NCI-H187 (cell line): Measurements from ENCODE around the gene HSFY1.
"Not testable (repeated sequence)": the region's sequence is repeated elsewhere in the genome, so short reads cannot be mapped to it uniquely, and the experiment has no call there.

Experiments
- DNase-seq, 2 experiments: peaks; one replicate each; lab custom pipeline; 2025; lab: John Stamatoyannopoulos, UW

Gene HSFY1

GRCh38 chrY:18546420-18546819, at the start of gene HSFY1:
Gene HSFY1 (plus strand): TSS chrY:18546720. CDS start chrY:18546788, 68 bp downstream.
- not testable (repeated sequence) for DNase-seq

GRCh38 chrY:18504266-18504665, 42.3 kb upstream of the HSFY1 start:
- not testable (repeated sequence) for DNase-seq

- not testable (repeated sequence) for DNase-seq
These were observed 15.4 kb upstream of the HSFY1 start for GRCh38 chrY:18530995-18531655.

GRCh38 chrY:18538952-18539351, 7.6 kb upstream of the HSFY1 start:
- not testable (repeated sequence) for DNase-seq

GRCh38 chrY:18553132-18553531, 6.6 kb downstream of the HSFY1 start:
- not testable (repeated sequence) for DNase-seq

- not testable (repeated sequence) for DNase-seq
These were observed 19.4 kb downstream of the HSFY1 start for GRCh38 chrY:18565915-18566314.
